ENCODE measurements around the gene DNM3. TPM values are rescaled to one million over a fixed set of nuclear protein-coding genes. Genes with fewer than 3 reads are reported as not detected.

Gene DNM3
- total RNA-seq, 1 experiment from 2014 or later, result 2.7 TPM

DNA sequence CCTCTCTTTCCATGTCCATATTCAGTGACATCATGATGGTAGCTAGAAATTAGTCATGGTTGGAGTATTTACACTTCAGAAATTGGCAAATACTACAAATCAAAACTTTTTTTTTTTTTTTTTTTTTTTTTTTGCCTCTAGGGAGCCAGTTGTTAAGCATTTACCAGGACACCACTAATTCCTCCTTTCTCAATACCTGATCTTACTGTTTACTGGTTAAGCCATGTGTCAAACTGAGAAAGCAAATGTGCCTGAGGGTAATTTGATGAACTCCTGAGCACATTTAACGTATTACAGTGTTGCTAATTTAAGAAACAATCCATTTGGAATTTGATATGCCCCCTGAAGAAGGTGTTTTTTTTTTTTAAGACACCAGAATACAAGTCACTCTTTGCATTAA, 94.4 kb downstream of the DNM3 start:
- TF ChIP-seq, protein P1, sequence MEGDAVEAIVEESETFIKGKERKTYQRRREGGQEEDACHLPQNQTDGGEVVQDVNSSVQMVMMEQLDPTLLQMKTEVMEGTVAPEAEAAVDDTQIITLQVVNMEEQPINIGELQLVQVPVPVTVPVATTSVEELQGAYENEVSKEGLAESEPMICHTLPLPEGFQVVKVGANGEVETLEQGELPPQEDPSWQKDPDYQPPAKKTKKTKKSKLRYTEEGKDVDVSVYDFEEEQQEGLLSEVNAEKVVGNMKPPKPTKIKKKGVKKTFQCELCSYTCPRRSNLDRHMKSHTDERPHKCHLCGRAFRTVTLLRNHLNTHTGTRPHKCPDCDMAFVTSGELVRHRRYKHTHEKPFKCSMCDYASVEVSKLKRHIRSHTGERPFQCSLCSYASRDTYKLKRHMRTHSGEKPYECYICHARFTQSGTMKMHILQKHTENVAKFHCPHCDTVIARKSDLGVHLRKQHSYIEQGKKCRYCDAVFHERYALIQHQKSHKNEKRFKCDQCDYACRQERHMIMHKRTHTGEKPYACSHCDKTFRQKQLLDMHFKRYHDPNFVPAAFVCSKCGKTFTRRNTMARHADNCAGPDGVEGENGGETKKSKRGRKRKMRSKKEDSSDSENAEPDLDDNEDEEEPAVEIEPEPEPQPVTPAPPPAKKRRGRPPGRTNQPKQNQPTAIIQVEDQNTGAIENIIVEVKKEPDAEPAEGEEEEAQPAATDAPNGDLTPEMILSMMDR (conservative IDR thresholded peaks at IDR 0.05), result no peak
- Mint-ChIP-seq H3K27me3 (ENCODE audit: low read depth) (no peaks in the 10 kb centered on the region), H3K9me3 (no peaks in the 10 kb centered on the region), H3K36me3 (ENCODE audit: insufficient read depth in 1 of 3, low read depth in 3 of 3) (no peaks in the 10 kb centered on the region), H3K27ac (no peak overlapping the region), H3K4me3 (peak overlapping the region in 1 of 2 experiments; percentile 8; a peak in 1 of 5 replicates), H3K4me1 (peaks cover 43 to 47% of the 10 kb centered on the region in 2 experiments)
- no peak overlapping the region for H3K27ac ChIP-seq (ENCODE audit: insufficient read length, low read depth, low read length)
- H3K79me1 ChIP-seq (ENCODE audit: insufficient read depth, low read depth, low read length, poor library complexity, severe bottlenecking), result no peaks in the 10 kb centered on the region
- H4K20me1 ChIP-seq (ENCODE audit: control insufficient read depth, insufficient read depth, insufficient read length), result no peaks in the 10 kb centered on the region
- no peak overlapping the region for H2BK5ac ChIP-seq (ENCODE audit: insufficient read length, low read length)
- H4K91ac ChIP-seq (ENCODE audit: insufficient read length, low read depth, low read length), result no peak overlapping the region
- H3K23ac ChIP-seq (ENCODE audit: insufficient read length, low read depth, low read length), result no peak overlapping the region
- no peak overlapping the region for H4K5ac ChIP-seq (ENCODE audit: insufficient read length, low read depth, low read length)
- H3K14ac ChIP-seq (ENCODE audit: insufficient read depth, low read length), result no peak overlapping the region
- no peaks in the 10 kb centered on the region for H3K79me2 ChIP-seq (ENCODE audit: insufficient read depth, low read length)
- H4K8ac ChIP-seq (replicated peaks; ENCODE audit: insufficient read length, low read depth, low read length), result no peak overlapping the region
- H2BK20ac ChIP-seq (ENCODE audit: low read depth, low read length, poor library complexity, severe bottlenecking), result no peak overlapping the region
- no peak overlapping the region for H2AK5ac ChIP-seq (ENCODE audit: insufficient read length, low read length)
- no peak overlapping the region for H3K9ac ChIP-seq (ENCODE audit: extremely low read depth, insufficient read length, low read length)
- no peaks in the 10 kb centered on the region for H3K9me3 ChIP-seq (ENCODE audit: control insufficient read depth, low read depth, low read length)
- no peak overlapping the region for H2BK120ac ChIP-seq (ENCODE audit: low read depth, low read length, poor library complexity, severe bottlenecking)
- H3K4me2 ChIP-seq (ENCODE audit: insufficient read depth, insufficient read length, low read length), result no peak overlapping the region
- no peak overlapping the region for H3T11ph ChIP-seq (ENCODE audit: low read length)
- H3K27me3 ChIP-seq (ENCODE audit: insufficient read depth, low read length), result no peaks in the 10 kb centered on the region
- H3K18ac ChIP-seq (ENCODE audit: insufficient read length, low read depth, low read length), result no peak overlapping the region
- H3K23me2 ChIP-seq (ENCODE audit: insufficient read length, low read depth, low read length, poor library complexity, severe bottlenecking), result no peaks in the 10 kb centered on the region
- DNase-seq, result no peak
- no peak overlapping the region for H3K4ac ChIP-seq (ENCODE audit: low read depth, low read length)
- no peak overlapping the region for H2AFZ ChIP-seq (ENCODE audit: low read length)
- no CpG with 5 or more reads among the region's 1 CpG for WGBS (ENCODE audit: extremely low coverage, insufficient read length, low lambda C conversion rate)
- no peak overlapping the region for H2BK12ac ChIP-seq (ENCODE audit: insufficient read length, low read depth, low read length)
- peaks cover 4% of the 10 kb centered on the region; the same call in 1 of the 2 replicates for H3K4me1 ChIP-seq (ENCODE audit: insufficient read depth, low read length)
- H3K56ac ChIP-seq (ENCODE audit: insufficient read length, low read depth, low read length), result no peak overlapping the region
- no peak overlapping the region for H2BK15ac ChIP-seq (ENCODE audit: low read depth, low read length)
